PC-9 (cell line): ENCODE data around the gene PBX2. TPM values are rescaled to one million over a fixed set of nuclear protein-coding genes. Genes with fewer than 3 reads are reported as not detected.

Experiments
- BruUV-seq: library from RNA; stranded (reverse); fragments of 400-500 nt; replicated peaks from 2 replicates; lab custom pipeline; 2021; lab: Mats Ljungman, UMichigan
- CTCF ChIA-PET: fragments of 300-600 bp; sonication (Branson Sonifier 250); formaldehyde crosslinking; loops from one replicate; lab custom pipeline; 2022; ENCODE audit warnings: antibody characterized with exemption; lab: Charles Lee
- POLR2A ChIA-PET: fragments of 300-600 bp; sonication (Branson Sonifier 250); formaldehyde crosslinking; loops from one replicate; lab custom pipeline; 2022; ENCODE audit warnings: antibody characterized with exemption; ENCODE audit not compliant: unreplicated experiment; lab: Charles Lee
- DNase-seq, 2 experiments: peaks; one replicate each; pipeline versions ENCODE4 v3.0.0 to v3.0.0-alpha.2; 2015 to 2022; ENCODE audit warnings: mixed read lengths in 1 of 2
- H2AFZ ChIP-seq: fragments of 200-600 bp; sonication (generic); 2 replicates; pipeline ENCODE4 v1.8.1; 2017; ENCODE audit warnings: antibody characterized with exemption
- H3F3A ChIP-seq: fragments of 200-600 bp; sonication (generic); 2 replicates; pipeline ENCODE4 v1.8.1; 2017; ENCODE audit warnings: antibody characterized with exemption, mild to moderate bottlenecking, low read depth; ENCODE audit not compliant: insufficient read depth
- H3K27ac ChIP-seq: fragments of 200-600 bp; sonication (generic); 2 replicates; pipeline ENCODE4 v1.6.1; 2016; ENCODE audit warnings: mixed run types
- H3K27me3 ChIP-seq: fragments of 200-600 bp; sonication (generic); 2 replicates; pipeline ENCODE4 v1.6.1; 2016; ENCODE audit warnings: low read depth, mixed run types; ENCODE audit not compliant: insufficient read depth
- H3K36me3 ChIP-seq: fragments of 200-600 bp; sonication (generic); 2 replicates; pipeline ENCODE4 v1.6.1; 2016; ENCODE audit warnings: low read depth, mixed run types
- H3K4me1 ChIP-seq: fragments of 200-600 bp; sonication (generic); replicated peaks from 2 replicates; pipeline ENCODE4 v1.6.1; 2016; ENCODE audit warnings: mixed run types; ENCODE audit not compliant: insufficient read depth
- H3K4me2 ChIP-seq: fragments of 200-600 bp; sonication (generic); 2 replicates; pipeline ENCODE4 v1.6.1; 2017; ENCODE audit warnings: mixed run types
- H3K4me3 ChIP-seq: fragments of 200-600 bp; sonication (generic); 2 replicates; pipeline ENCODE4 v1.6.1; 2016; ENCODE audit warnings: mixed run types
- H3K79me2 ChIP-seq: fragments of 200-600 bp; sonication (generic); 2 replicates; pipeline ENCODE4 v1.6.1; 2017; ENCODE audit warnings: low read depth, mixed run types
- H3K9me2 ChIP-seq: fragments of 200-600 bp; sonication (generic); 2 replicates; pipeline ENCODE4 v1.8.1; 2017; ENCODE audit warnings: mild to moderate bottlenecking; ENCODE audit not compliant: insufficient read depth
- H3K9me3 ChIP-seq: fragments of 200-600 bp; sonication (generic); 2 replicates; pipeline ENCODE4 v1.8.1; 2016; ENCODE audit warnings: low read depth; ENCODE audit not compliant: insufficient read depth
- H4K20me1 ChIP-seq: fragments of 200-600 bp; sonication (generic); 2 replicates; pipeline ENCODE4 v1.8.1; 2017; ENCODE audit not compliant: insufficient read depth
- CTCF ChIP-seq: fragments of 200-600 bp; sonication (generic); conservative IDR thresholded peaks from 2 replicates; pipeline ENCODE4 v1.6.1; 2017; ENCODE audit warnings: mixed run types, antibody characterized with exemption, mild to moderate bottlenecking, moderate library complexity
- EZH2 ChIP-seq: fragments of 200-600 bp; sonication (generic); IDR thresholded peaks from 2 replicates; pipeline ENCODE4 v1.8.0; 2017; ENCODE audit warnings: antibody characterized with exemption, low read depth
- intact Hi-C: fragments of 100-400 bp; cut with micrococcal nuclease; formaldehyde crosslinking; loops from one replicate; pipeline ENCODE4 v1.10.0; 2022; ENCODE audit not compliant: unreplicated experiment
- total RNA-seq: library from RNA; stranded (reverse); gene quantifications from 2 replicates; pipeline ENCODE4 v1.2.3, GENCODE V29; 2021

Gene PBX2
- total RNA-seq, 1 experiment from 2014 or later: 89.3 TPM

- Histone ChIP-seq H3K36me3 (peaks cover 18% of the 10 kb centered on the region), H2AFZ (peak overlapping the region; percentile 82), H3K9me3 (no peaks in the 10 kb centered on the region), H3K4me3 (peak overlapping the region; percentile 77), H3K79me2 (peaks cover 35% of the 10 kb centered on the region), H3K27me3 (no peaks in the 10 kb centered on the region), H3K9me2 (no peaks in the 10 kb centered on the region), H3K4me1 (peaks cover 18% of the 10 kb centered on the region), H3K27ac (peak overlapping the region; percentile 96), H4K20me1 (0 out of 2 replicates have a peak, but pooled peaks cover 2% of the 10 kb centered on the region), H3F3A (peaks cover 16% of the 10 kb centered on the region; the same call in 1 of the 2 replicates), H3K4me2 (peak overlapping the region; percentile 98)
- intact Hi-C loops: no loop called here
- ChIA-PET POLR2A (interaction anchor here (0.5 to 1.3 kb wide), 3 partner anchors 8 to 23 kb away, joined by 3 to 17 read pairs (median 12); partner anchors contain the start of gene FKBPL), CTCF (interaction anchor here (0.7 to 0.9 kb wide), 2 partner anchors 34 to 35 kb away, joined by 9 to 10 read pairs; no protein-coding TSS in a partner anchor)
- TSS peak; percentile 89 for BruUV-seq
- peak; percentile 60 to 75 for DNase-seq
- TF ChIP-seq CTCF (no peak), EZH2 (no peak)
Observed at GRCh38 chr6:32152769-32153563, 37.0 kb downstream of the PBX2 start.

GRCh38 chr6:32151863-32152768 is 37.9 kb downstream of the PBX2 start, which contains the start of gene PRRT1:
PRRT1 (minus strand) TSS chr6:32151939; CDS start chr6:32151827, 112 bp downstream.
- CTCF ChIA-PET: no interaction called here

More at GRCh38 chr6:32151863-32152768, 37.9 kb downstream of the PBX2 start, which contains the start of gene PRRT1:
- POLR2A ChIA-PET: interaction anchor here (1.3 kb wide), 1 partner anchor 22 kb away, joined by 17 read pairs; the partner anchor contains the start of gene FKBPL
- H3K4me1 ChIP-seq: peaks cover 18% of the 10 kb centered on the region
- peaks cover 35% of the 10 kb centered on the region for H3K79me2 ChIP-seq
- H3K4me2 ChIP-seq: peak within 1 kb of the TSS; percentile 98
- H3K4me3 ChIP-seq: peak within 1 kb of the TSS; percentile 77
- intact Hi-C loops: no loop called here
- H3F3A ChIP-seq: peaks cover 17% of the 10 kb centered on the region; the same call in 1 of the 2 replicates
- H2AFZ ChIP-seq: peak within 1 kb of the TSS; percentile 82
- H3K27ac ChIP-seq: peak within 1 kb of the TSS; percentile 96
- H3K36me3 ChIP-seq: peaks cover 11% of the 10 kb centered on the region
- TF ChIP-seq EZH2 (no peak), CTCF (no peak)
- no peaks in the 10 kb centered on the region for H3K9me2 ChIP-seq
- H3K27me3 ChIP-seq: no peaks in the 10 kb centered on the region
- H3K9me3 ChIP-seq: no peaks in the 10 kb centered on the region
- H4K20me1 ChIP-seq: 0 out of 2 replicates have a peak, but pooled peaks cover 2% of the 10 kb centered on the region
- no TSS peak for BruUV-seq
- no peak for DNase-seq
